ENCODE measurements around the gene SEC31B. TPM values are rescaled to one million over a fixed set of nuclear protein-coding genes. Genes with fewer than 3 reads are reported as not detected.

SEC31B gene
- total RNA-seq, 1 experiment from 2014 or later = 10.6 TPM

DNA sequence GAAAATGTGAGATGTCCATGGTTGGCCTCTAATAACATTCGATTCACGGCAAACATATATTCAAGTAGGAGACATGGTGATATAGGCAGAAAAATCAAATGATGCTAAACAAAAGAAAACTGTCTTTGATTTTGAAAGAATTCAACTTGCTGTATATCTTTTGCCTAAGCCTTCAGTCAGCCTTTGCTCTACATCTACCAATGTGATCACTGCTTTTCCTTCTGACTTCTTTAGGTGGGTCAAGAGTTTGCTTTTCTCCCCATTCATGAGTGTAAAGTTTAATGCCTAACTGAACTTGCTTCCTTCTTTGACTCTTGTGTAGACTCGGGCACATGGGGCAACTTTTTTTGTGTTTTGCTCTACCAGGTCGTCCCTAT is 15.7 kb upstream of the SEC31B start:
- no peaks in the 10 kb centered on the region for H3K9me3 Mint-ChIP-seq (ENCODE audit: unreplicated experiment)
- no TSS peak for BruUV-seq (replicated peaks)
- peaks cover 33% of the 10 kb centered on the region for H3K36me3 Mint-ChIP-seq (ENCODE audit: insufficient read depth, unreplicated experiment)
- H3K4me1 Mint-ChIP-seq (ENCODE audit: insufficient read depth, unreplicated experiment) = peaks cover 8% of the 10 kb centered on the region
- no peak overlapping the region for H3K4me3 Mint-ChIP-seq (ENCODE audit: unreplicated experiment)
- no peak for DNase-seq (ENCODE audit: unreplicated experiment)
- no peak overlapping the region for H3K27ac Mint-ChIP-seq (ENCODE audit: low read depth, unreplicated experiment)
- intact Hi-C loops (cut with micrococcal nuclease) = loop anchor here (10.0 kb wide), 1 partner anchor 339 kb away; no protein-coding TSS in a partner anchor
- ChIA-PET POLR2A (interaction anchor here (0.6 to 2.6 kb wide), 16 partner anchors 9 to 520 kb away, joined by 3 to 14 read pairs (median 4); partner anchors contain the start of gene SLF2), CTCF (interaction anchor here (0.6 to 3.5 kb wide), 21 partner anchors 9 to 545 kb away, joined by 3 to 24 read pairs (median 4); no protein-coding TSS in a partner anchor)
- TF ChIP-seq, protein P1, sequence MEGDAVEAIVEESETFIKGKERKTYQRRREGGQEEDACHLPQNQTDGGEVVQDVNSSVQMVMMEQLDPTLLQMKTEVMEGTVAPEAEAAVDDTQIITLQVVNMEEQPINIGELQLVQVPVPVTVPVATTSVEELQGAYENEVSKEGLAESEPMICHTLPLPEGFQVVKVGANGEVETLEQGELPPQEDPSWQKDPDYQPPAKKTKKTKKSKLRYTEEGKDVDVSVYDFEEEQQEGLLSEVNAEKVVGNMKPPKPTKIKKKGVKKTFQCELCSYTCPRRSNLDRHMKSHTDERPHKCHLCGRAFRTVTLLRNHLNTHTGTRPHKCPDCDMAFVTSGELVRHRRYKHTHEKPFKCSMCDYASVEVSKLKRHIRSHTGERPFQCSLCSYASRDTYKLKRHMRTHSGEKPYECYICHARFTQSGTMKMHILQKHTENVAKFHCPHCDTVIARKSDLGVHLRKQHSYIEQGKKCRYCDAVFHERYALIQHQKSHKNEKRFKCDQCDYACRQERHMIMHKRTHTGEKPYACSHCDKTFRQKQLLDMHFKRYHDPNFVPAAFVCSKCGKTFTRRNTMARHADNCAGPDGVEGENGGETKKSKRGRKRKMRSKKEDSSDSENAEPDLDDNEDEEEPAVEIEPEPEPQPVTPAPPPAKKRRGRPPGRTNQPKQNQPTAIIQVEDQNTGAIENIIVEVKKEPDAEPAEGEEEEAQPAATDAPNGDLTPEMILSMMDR (IDR thresholded peaks at IDR 0.05; ENCODE audit: unreplicated experiment) = no peak
- no peaks in the 10 kb centered on the region for H3K27me3 Mint-ChIP-seq (ENCODE audit: insufficient read depth, unreplicated experiment)

DNA sequence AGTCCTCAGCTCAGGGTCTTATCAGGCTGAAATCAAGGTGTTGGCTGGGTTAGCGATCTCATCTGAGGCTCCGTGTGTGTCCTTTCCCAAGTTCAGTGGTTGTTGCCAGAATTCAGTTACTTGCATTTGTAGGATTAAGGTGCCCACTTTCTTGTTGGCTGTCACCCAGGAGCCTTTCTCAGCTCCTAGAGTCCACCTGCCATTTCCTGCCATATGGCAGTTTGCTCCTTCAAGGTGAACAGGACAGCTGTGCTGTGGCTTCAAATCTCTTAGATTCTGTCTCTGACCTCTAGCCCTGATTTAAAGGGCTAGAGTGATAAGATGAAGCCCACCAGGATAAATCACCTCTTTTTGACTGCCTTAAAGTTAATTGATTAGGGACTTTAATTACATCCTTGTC is 15.1 kb upstream of the SEC31B start:
- Mint-ChIP-seq H3K4me1 (ENCODE audit: insufficient read depth, unreplicated experiment) (peaks cover 13% of the 10 kb centered on the region), H3K9me3 (ENCODE audit: unreplicated experiment) (no peaks in the 10 kb centered on the region), H3K36me3 (ENCODE audit: insufficient read depth, unreplicated experiment) (peaks cover 27% of the 10 kb centered on the region), H3K27ac (ENCODE audit: low read depth, unreplicated experiment) (no peak overlapping the region), H3K4me3 (ENCODE audit: unreplicated experiment) (no peak overlapping the region), H3K27me3 (ENCODE audit: insufficient read depth, unreplicated experiment) (no peaks in the 10 kb centered on the region)
- POLR2A ChIA-PET = interaction anchor here (0.6 to 2.6 kb wide), 4 partner anchors 9 to 378 kb away, joined by 3 to 12 read pairs (median 6); partner anchors contain the start of gene SLF2
- CTCF ChIA-PET = interaction anchor here (0.6 to 3.5 kb wide), 9 partner anchors 9 to 361 kb away, joined by 3 to 24 read pairs (median 5); no protein-coding TSS in a partner anchor
- TF ChIP-seq, protein P1 (IDR thresholded peaks at IDR 0.05; ENCODE audit: unreplicated experiment) = no peak
- intact Hi-C loops (cut with micrococcal nuclease) = loop anchor here (10.0 kb wide), 1 partner anchor 340 kb away; no protein-coding TSS in a partner anchor
- BruUV-seq (replicated peaks) = no TSS peak
- no peak for DNase-seq (ENCODE audit: unreplicated experiment)

DNA sequence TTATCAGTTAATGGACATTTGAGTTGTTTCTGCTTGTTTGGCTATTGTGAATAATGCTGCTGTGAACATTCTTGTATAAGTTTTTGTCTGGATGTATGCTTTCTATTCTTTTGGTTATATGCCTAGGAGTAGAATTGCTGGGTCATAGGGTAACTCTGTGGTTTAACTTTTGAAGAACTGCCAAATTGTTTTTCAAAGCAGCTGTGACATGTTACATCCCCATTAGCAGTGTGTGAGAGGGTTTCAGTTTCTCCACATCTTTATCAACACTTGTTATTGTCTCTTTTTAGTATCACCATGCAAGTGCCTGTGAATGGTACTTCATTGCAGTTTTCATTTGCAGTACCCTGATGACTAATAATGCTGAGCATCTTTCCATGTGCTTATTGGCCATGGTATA is 12.1 kb upstream of the SEC31B start:
- no peak overlapping the region for H3K4me3 Mint-ChIP-seq (ENCODE audit: unreplicated experiment)
- POLR2A ChIA-PET = interaction anchor here (0.6 kb wide), 2 partner anchors 382 to 1425 kb away, joined by 3 read pairs; no protein-coding TSS in a partner anchor

More for the DNA sequence above, 12.1 kb upstream of the SEC31B start:
- no peaks in the 10 kb centered on the region for H3K9me3 Mint-ChIP-seq (ENCODE audit: unreplicated experiment)
- H3K4me1 Mint-ChIP-seq (ENCODE audit: insufficient read depth, unreplicated experiment) = peaks cover 12% of the 10 kb centered on the region
- DNase-seq (ENCODE audit: unreplicated experiment) = no peak
- no peaks in the 10 kb centered on the region for H3K27me3 Mint-ChIP-seq (ENCODE audit: insufficient read depth, unreplicated experiment)
- peaks cover 4% of the 10 kb centered on the region for H3K36me3 Mint-ChIP-seq (ENCODE audit: insufficient read depth, unreplicated experiment)
- H3K27ac Mint-ChIP-seq (ENCODE audit: low read depth, unreplicated experiment) = no peak overlapping the region
- CTCF ChIA-PET = interaction anchor here (0.9 to 1.0 kb wide), 2 partner anchors 23 to 381 kb away, joined by 3 read pairs; partner anchors contain the start of gene SLF2
- intact Hi-C loops (cut with micrococcal nuclease) = loop anchor here (10.0 kb wide), 1 partner anchor 343 kb away; no protein-coding TSS in a partner anchor
- TF ChIP-seq, protein P1 (IDR thresholded peaks at IDR 0.05; ENCODE audit: unreplicated experiment) = no peak
- BruUV-seq (replicated peaks) = no TSS peak

Data from MCF 10A (cell line).